ENCODE results near the gene DNPEP. TPM values are rescaled to one million over a fixed set of nuclear protein-coding genes. Genes with fewer than 3 reads are reported as not detected.

Gene DNPEP
- total RNA-seq, 2 donors from 2014 or later = 42.7 to 51.2 TPM

GRCh38 chr2:219388121-219388906 lies 602 bp upstream of the DNPEP start:
- Histone ChIP-seq H3K4me3 (peak overlapping the region; percentile 63), H3K27me3 (replicated peaks; ENCODE audit: insufficient read depth) (no peaks in the 10 kb centered on the region), H3K36me3 (peaks cover 17% of the 10 kb centered on the region), H3K4me1 (ENCODE audit: control insufficient read depth in 1 of 2, low read depth in 2 of 2) (peaks cover 7 to 9% of the 10 kb centered on the region in 2 donors), H3K27ac (peak overlapping the region; percentile 51 to 62), H3K9me3 (no peaks in the 10 kb centered on the region)
- peak; percentile 83 for ATAC-seq (ENCODE audit: insufficient number of reproducible peaks, low FRiP score, low read depth)
- peak; percentile 73 for TF ChIP-seq CTCF (IDR thresholded peaks at IDR 0.05)
- peak; percentile 97 for DNase-seq (ENCODE audit: low spot score)

GRCh38 chr2:219386532-219387280 lies 1.0 kb downstream of the DNPEP start:
- DNase-seq (ENCODE audit: low spot score) = no peak
- peak overlapping the region; percentile 75 to 84 for H3K27ac ChIP-seq
- H3K27me3 ChIP-seq (replicated peaks; ENCODE audit: insufficient read depth) = no peaks in the 10 kb centered on the region
- H3K4me1 ChIP-seq (ENCODE audit: control insufficient read depth in 1 of 2, low read depth in 2 of 2) = peaks cover 7 to 9% of the 10 kb centered on the region in 2 donors
- no peaks in the 10 kb centered on the region for H3K9me3 ChIP-seq
- ATAC-seq (ENCODE audit: insufficient number of reproducible peaks, low FRiP score, low read depth) = no peak
- TF ChIP-seq CTCF (IDR thresholded peaks at IDR 0.05) = no peak
- H3K4me3 ChIP-seq = peak overlapping the region; percentile 81
- peaks cover 30% of the 10 kb centered on the region for H3K36me3 ChIP-seq

- H3K4me3 ChIP-seq = no peak overlapping the region
- no peak overlapping the region for H3K27ac ChIP-seq
- no peak for TF ChIP-seq CTCF (IDR thresholded peaks at IDR 0.05)
- DNase-seq (ENCODE audit: low spot score) = no peak
- no peak for ATAC-seq (ENCODE audit: insufficient number of reproducible peaks, low FRiP score, low read depth)
- H3K36me3 ChIP-seq = peaks cover 37% of the 10 kb centered on the region
- H3K9me3 ChIP-seq = no peaks in the 10 kb centered on the region
- no peaks in the 10 kb centered on the region for H3K27me3 ChIP-seq (replicated peaks; ENCODE audit: insufficient read depth)
- peaks cover 7 to 9% of the 10 kb centered on the region in 2 donors for H3K4me1 ChIP-seq (ENCODE audit: control insufficient read depth in 1 of 2, low read depth in 2 of 2)
Observed at GRCh38 chr2:219385958-219386520, 1.7 kb downstream of the DNPEP start.

- peaks cover 7 to 9% of the 10 kb centered on the region in 2 donors for H3K4me1 ChIP-seq (ENCODE audit: control insufficient read depth in 1 of 2, low read depth in 2 of 2)
- H3K27ac ChIP-seq = no peak overlapping the region
- peaks cover 38% of the 10 kb centered on the region for H3K36me3 ChIP-seq
- H3K9me3 ChIP-seq = no peaks in the 10 kb centered on the region
- no peak for DNase-seq (ENCODE audit: low spot score)
- no peak for ATAC-seq (ENCODE audit: insufficient number of reproducible peaks, low FRiP score, low read depth)
- H3K4me3 ChIP-seq = no peak overlapping the region
- TF ChIP-seq CTCF (IDR thresholded peaks at IDR 0.05) = no peak
- H3K27me3 ChIP-seq (replicated peaks; ENCODE audit: insufficient read depth) = no peaks in the 10 kb centered on the region
Observed at GRCh38 chr2:219384859-219385258, 2.9 kb downstream of the DNPEP start.

Data from thoracic aorta (tissue), 2 donors.